Measurements from ENCODE around the gene RPS6KA3. TPM values are rescaled to one million over a fixed set of nuclear protein-coding genes. Genes with fewer than 3 reads are reported as not detected.

The RPS6KA3 gene
- 93.4 and 99.4 TPM in 2 replicates for total RNA-seq
- 30.6 and 38.6 TPM in 2 replicates for polyA plus RNA-seq

GRCh38 chrX:20266810-20267606 lies at the start of gene RPS6KA3:
TSS of gene RPS6KA3 (minus strand) at chrX:20266909. CDS start at chrX:20266632, 277 bp downstream.
- H3K4me3 ChIP-seq, result peak within 1 kb of the TSS; percentile 90
- H3K36me3 ChIP-seq (replicated peaks; ENCODE audit: insufficient read depth, low read depth), result no peaks in the 10 kb centered on the region
- peak; percentile 93 for DNase-seq (ENCODE audit: low spot score)
- 47% methylated on average over 27 of the region's 77 CpGs for WGBS (ENCODE audit: low lambda C conversion rate, missing lambda C conversion rate)
- H3K27me3 ChIP-seq, result no peaks in the 10 kb centered on the region
- H3K79me2 ChIP-seq, result peaks cover 39% of the 10 kb centered on the region
- H4K20me1 ChIP-seq (ENCODE audit: insufficient read depth, poor library complexity, severe bottlenecking), result peaks cover 5% of the 10 kb centered on the region
- H3K9me2 ChIP-seq (replicated peaks; ENCODE audit: insufficient read depth), result no peaks in the 10 kb centered on the region
- TF ChIP-seq EZH2phosphoT487 (IDR thresholded peaks at IDR 0.05; ENCODE audit: low read depth, severe bottlenecking, unreplicated experiment) (no peak), CTCF (IDR thresholded peaks at IDR 0.05; ENCODE audit: poor library complexity) (no peak), EZH2 (IDR thresholded peaks at IDR 0.05; ENCODE audit: borderline replicate concordance) (no peak)
- no peaks in the 10 kb centered on the region for H3K9me3 ChIP-seq (ENCODE audit: low read depth)
- peak within 1 kb of the TSS; percentile 94 for H3K27ac ChIP-seq
- peaks cover 5% of the 10 kb centered on the region for H3K4me1 ChIP-seq (ENCODE audit: insufficient read depth)
- peak within 1 kb of the TSS; percentile 87 for H3K4me2 ChIP-seq
- H2AFZ ChIP-seq, result peak within 1 kb of the TSS; percentile 70

GRCh38 chrX:20315140-20315539 lies 48.4 kb upstream of the RPS6KA3 start:
- Histone ChIP-seq H3K4me2 (no peak overlapping the region), H3K27ac (no peak overlapping the region), H3K79me2 (no peaks in the 10 kb centered on the region), H3K36me3 (replicated peaks; ENCODE audit: insufficient read depth, low read depth) (no peaks in the 10 kb centered on the region), H4K20me1 (ENCODE audit: insufficient read depth, poor library complexity, severe bottlenecking) (no peaks in the 10 kb centered on the region), H3K27me3 (no peaks in the 10 kb centered on the region), H3K9me2 (replicated peaks; ENCODE audit: insufficient read depth) (no peaks in the 10 kb centered on the region), H3K9me3 (ENCODE audit: low read depth) (no peaks in the 10 kb centered on the region), H2AFZ (no peak overlapping the region), H3K4me1 (ENCODE audit: insufficient read depth) (no peaks in the 10 kb centered on the region), H3K4me3 (no peak overlapping the region)
- peak; percentile 8 for DNase-seq (ENCODE audit: low spot score)
- WGBS (ENCODE audit: low lambda C conversion rate, missing lambda C conversion rate), result 49% methylated on average over 2 of the region's 2 CpGs
- TF ChIP-seq EZH2phosphoT487 (IDR thresholded peaks at IDR 0.05; ENCODE audit: low read depth, severe bottlenecking, unreplicated experiment) (no peak), EZH2 (IDR thresholded peaks at IDR 0.05; ENCODE audit: borderline replicate concordance) (no peak), CTCF (IDR thresholded peaks at IDR 0.05; ENCODE audit: poor library complexity) (no peak)

GRCh38 chrX:20313899-20314298 lies 47.2 kb upstream of the RPS6KA3 start:
- H3K27ac ChIP-seq, result no peak overlapping the region
- H3K4me2 ChIP-seq, result no peak overlapping the region
- no peaks in the 10 kb centered on the region for H3K27me3 ChIP-seq
- H3K9me2 ChIP-seq (replicated peaks; ENCODE audit: insufficient read depth), result no peaks in the 10 kb centered on the region
- no peaks in the 10 kb centered on the region for H3K9me3 ChIP-seq (ENCODE audit: low read depth)
- no peaks in the 10 kb centered on the region for H4K20me1 ChIP-seq (ENCODE audit: insufficient read depth, poor library complexity, severe bottlenecking)
- no peaks in the 10 kb centered on the region for H3K4me1 ChIP-seq (ENCODE audit: insufficient read depth)
- no peak overlapping the region for H2AFZ ChIP-seq
- no peak overlapping the region for H3K4me3 ChIP-seq
- H3K36me3 ChIP-seq (replicated peaks; ENCODE audit: insufficient read depth, low read depth), result no peaks in the 10 kb centered on the region
- no peak for DNase-seq (ENCODE audit: low spot score)
- H3K79me2 ChIP-seq, result no peaks in the 10 kb centered on the region
- 86% methylated on average over 1 of the region's 1 CpG for WGBS (ENCODE audit: low lambda C conversion rate, missing lambda C conversion rate)
- TF ChIP-seq CTCF (IDR thresholded peaks at IDR 0.05; ENCODE audit: poor library complexity) (no peak), EZH2 (IDR thresholded peaks at IDR 0.05; ENCODE audit: borderline replicate concordance) (no peak), EZH2phosphoT487 (IDR thresholded peaks at IDR 0.05; ENCODE audit: low read depth, severe bottlenecking, unreplicated experiment) (no peak)
